ENCODE measurements around the gene SPATA13.
"Not testable (repeated sequence)": the region's sequence is repeated elsewhere in the genome, so short reads cannot be mapped to it uniquely, and the experiment has no call there.

SPATA13 gene

GRCh38 chr13:24160458-24161009 lies at the start of gene SPATA13:
Gene SPATA13, plus strand, starts transcription at chr13:24160720. Its CDS starts 62,210 bp downstream, at chr13:24222930.
- DNase-seq: peak; percentile 93

- no peak for DNase-seq
Observed at GRCh38 chr13:24112791-24113190, 47.7 kb upstream of the SPATA13 start.

GRCh38 chr13:24115671-24116070 lies 44.8 kb upstream of the SPATA13 start:
- no peak for DNase-seq

- DNase-seq: no peak
Observed at GRCh38 chr13:24116131-24116530, 44.4 kb upstream of the SPATA13 start.

GRCh38 chr13:24118576-24118975 lies 41.9 kb upstream of the SPATA13 start:
- no peak for DNase-seq

GRCh38 chr13:24119626-24120508 lies 40.7 kb upstream of the SPATA13 start:
- DNase-seq: no peak

GRCh38 chr13:24122045-24122444 lies 38.5 kb upstream of the SPATA13 start:
- DNase-seq: not testable (repeated sequence)

GRCh38 chr13:24122569-24122968 lies 38.0 kb upstream of the SPATA13 start:
- no peak for DNase-seq

GRCh38 chr13:24123761-24124160 lies 36.8 kb upstream of the SPATA13 start:
- no peak for DNase-seq

- DNase-seq: no peak
Observed at GRCh38 chr13:24124789-24125476, 35.6 kb upstream of the SPATA13 start.

GRCh38 chr13:24127116-24127631 lies 33.3 kb upstream of the SPATA13 start:
- no peak for DNase-seq

GRCh38 chr13:24128112-24128511 lies 32.4 kb upstream of the SPATA13 start:
- DNase-seq: no peak

GRCh38 chr13:24128962-24129361 lies 31.6 kb upstream of the SPATA13 start:
- no peak for DNase-seq

- DNase-seq: no peak
Observed at GRCh38 chr13:24129914-24130774, 30.4 kb upstream of the SPATA13 start.

GRCh38 chr13:24131749-24132148 lies 28.8 kb upstream of the SPATA13 start:
- DNase-seq: no peak

- no peak for DNase-seq
Observed at GRCh38 chr13:24133021-24133795, 27.3 kb upstream of the SPATA13 start.

GRCh38 chr13:24134231-24134630 lies 26.3 kb upstream of the SPATA13 start:
- DNase-seq: no peak

GRCh38 chr13:24134757-24135156 lies 25.8 kb upstream of the SPATA13 start:
- no peak for DNase-seq

GRCh38 chr13:24135674-24136300 lies 24.7 kb upstream of the SPATA13 start:
- DNase-seq: no peak

GRCh38 chr13:24138911-24139310 lies 21.6 kb upstream of the SPATA13 start:
- no peak for DNase-seq

- DNase-seq: no peak
Observed at GRCh38 chr13:24141333-24141910, 19.1 kb upstream of the SPATA13 start.

All from activated naive CD4-positive, alpha-beta T cell treated with anti-CD3 and anti-CD28 coated beads, Interleukin-2, amount 50 U/mL, for 16 hours (primary cell).